Choroid plexus epithelial cell (primary cell): ENCODE measurements around the gene WNK1.
A peak's percentile ranks its signal among the peaks of the same experiment; 100 is the strongest.

Experiments
- DNase-seq: peaks from one replicate; pipeline ENCODE4 v3.0.0-alpha.2; 2010; ENCODE audit warnings: low read depth
- H3K4me3 ChIP-seq: 2 replicates; pipeline ENCODE4 v1.5.1; 2011; ENCODE audit warnings: low read depth, mild to moderate bottlenecking, control low read depth, low read length, moderate library complexity
- TF ChIP-seq, protein P1 (sequence below): conservative IDR thresholded peaks from 2 replicates; pipeline ENCODE4 v1.5.1; 2011; ENCODE audit warnings: low read depth, mild to moderate bottlenecking, control low read depth, inconsistent platforms, low read length, moderate library complexity

WNK1 gene

DNA sequence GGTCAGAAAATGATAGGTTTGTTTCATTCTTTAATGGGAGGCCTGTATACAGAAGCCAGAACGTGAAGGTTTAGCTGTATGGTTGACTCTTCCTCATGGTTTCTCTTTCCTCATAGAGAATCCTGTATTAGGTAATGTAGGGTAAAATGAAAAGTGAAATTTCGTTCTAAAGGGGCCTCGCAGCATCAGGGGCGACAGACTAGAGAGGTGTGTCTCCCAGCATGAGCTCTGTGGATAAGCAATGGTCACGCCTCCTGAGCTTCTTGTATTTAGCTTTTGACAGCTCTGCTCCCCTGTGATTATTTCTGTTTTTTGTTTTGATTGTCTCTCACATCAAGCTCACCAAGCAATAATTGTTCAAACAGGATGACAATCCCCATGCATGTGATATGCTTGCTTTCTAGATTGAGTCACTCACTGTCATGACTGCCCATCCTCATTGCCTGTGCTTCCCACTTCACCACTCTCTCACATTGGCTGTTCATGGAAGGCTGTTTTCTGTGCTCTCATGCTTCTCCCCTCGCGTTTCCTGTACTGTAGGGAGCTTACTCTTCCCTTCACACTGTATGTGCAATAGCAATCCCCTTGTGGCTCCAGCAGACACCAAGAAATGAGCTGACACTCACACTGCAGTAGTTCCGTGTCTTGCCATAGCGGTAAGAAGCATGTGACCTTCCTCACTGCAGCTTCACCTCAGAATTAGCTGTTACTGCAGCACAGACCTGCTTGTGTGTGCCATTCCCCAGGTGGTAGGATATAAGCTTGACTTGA lies 153.1 kb downstream of the WNK1 start:
- DNase-seq = peak; percentile 45
- TF ChIP-seq, protein P1, sequence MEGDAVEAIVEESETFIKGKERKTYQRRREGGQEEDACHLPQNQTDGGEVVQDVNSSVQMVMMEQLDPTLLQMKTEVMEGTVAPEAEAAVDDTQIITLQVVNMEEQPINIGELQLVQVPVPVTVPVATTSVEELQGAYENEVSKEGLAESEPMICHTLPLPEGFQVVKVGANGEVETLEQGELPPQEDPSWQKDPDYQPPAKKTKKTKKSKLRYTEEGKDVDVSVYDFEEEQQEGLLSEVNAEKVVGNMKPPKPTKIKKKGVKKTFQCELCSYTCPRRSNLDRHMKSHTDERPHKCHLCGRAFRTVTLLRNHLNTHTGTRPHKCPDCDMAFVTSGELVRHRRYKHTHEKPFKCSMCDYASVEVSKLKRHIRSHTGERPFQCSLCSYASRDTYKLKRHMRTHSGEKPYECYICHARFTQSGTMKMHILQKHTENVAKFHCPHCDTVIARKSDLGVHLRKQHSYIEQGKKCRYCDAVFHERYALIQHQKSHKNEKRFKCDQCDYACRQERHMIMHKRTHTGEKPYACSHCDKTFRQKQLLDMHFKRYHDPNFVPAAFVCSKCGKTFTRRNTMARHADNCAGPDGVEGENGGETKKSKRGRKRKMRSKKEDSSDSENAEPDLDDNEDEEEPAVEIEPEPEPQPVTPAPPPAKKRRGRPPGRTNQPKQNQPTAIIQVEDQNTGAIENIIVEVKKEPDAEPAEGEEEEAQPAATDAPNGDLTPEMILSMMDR = no peak
- H3K4me3 ChIP-seq = no peak overlapping the region

DNA sequence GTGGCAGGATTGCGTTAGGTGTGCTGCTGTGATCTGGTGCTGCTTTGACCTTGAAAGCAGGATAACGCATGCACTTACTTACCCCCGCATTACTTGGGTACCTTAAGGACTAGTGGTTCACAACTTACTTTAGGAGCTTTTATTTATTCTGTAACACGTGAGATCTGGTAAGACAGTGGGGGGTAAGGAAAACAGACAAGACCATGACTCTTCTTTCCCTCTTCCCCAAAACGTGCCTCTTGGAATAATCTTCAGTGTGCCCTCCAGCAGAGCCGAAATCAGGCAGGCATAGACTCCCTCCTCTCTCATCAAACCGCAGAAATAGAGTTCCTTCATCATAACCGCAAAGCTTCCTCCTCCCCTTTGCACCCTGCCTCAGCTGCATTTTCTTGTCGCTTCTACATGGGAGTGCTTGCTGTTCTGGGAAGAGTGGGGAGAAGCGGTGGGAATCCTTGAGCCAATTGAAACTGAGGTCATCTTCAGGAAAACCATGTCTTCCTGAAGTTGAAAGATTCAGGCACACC lies 153.7 kb downstream of the WNK1 start:
- no peak overlapping the region for H3K4me3 ChIP-seq
- TF ChIP-seq, protein P1 = no peak
- peak; percentile 37 for DNase-seq

- TF ChIP-seq, protein P1 = no peak
- DNase-seq = no peak
- H3K4me3 ChIP-seq = no peak overlapping the region
Measured at GRCh38 chr12:907413-908185, 155.2 kb downstream of the WNK1 start.

DNA sequence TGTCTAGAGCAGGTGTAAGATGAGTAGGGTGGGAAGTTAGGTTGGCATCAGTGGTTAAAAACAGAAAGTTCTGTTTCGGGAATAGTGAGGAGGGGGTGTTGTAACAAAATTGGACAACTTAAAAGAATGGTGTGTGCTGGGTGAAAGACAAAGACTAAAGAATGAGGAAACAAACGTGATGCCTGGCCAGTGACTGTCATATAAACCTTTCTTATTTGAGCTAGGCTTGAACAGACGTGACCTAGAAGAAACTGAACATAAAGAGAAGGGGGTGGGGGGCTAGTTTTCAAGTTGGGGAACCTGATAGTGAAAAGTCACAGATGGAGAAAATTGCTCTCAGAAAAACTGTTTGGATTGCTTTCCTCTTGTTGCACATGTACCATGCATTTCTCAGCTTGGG lies 157.5 kb downstream of the WNK1 start:
- DNase-seq = no peak
- no peak overlapping the region for H3K4me3 ChIP-seq
- TF ChIP-seq, protein P1 = no peak

GRCh38 chr12:910416-910815 lies 158.0 kb downstream of the WNK1 start:
- TF ChIP-seq, protein P1 = no peak
- no peak for DNase-seq
- no peak overlapping the region for H3K4me3 ChIP-seq

DNA sequence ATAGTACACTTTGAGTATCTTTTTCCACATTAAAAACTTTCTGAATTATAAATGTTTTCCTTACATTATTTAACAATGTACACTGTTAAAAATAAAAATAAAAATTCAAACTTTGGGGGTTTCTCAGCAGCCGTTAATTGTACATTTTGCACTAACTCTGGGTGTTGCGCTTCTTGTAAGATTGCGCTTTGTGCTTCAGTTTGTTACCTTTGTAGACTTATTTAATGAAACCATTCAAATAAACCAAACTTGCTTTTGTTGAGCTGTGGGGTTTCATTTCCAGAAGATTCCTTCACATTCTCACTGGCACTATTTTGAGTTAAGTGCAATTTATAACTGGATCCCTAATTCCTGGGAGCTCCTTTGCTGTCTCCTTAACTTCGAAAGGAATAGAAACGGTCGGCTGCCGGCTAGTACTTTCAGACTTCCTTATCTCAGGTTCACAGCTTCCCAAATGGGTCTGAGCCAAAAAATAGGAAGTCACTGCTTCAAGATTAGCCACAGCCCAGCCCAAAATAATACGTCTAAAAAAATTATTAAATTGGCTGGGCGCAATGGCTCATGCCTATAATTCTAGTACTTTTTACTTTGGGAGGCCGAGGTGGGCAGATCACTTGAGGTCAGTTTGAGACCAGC lies 158.9 kb downstream of the WNK1 start:
- H3K4me3 ChIP-seq = no peak overlapping the region
- TF ChIP-seq, protein P1 = no peak
- DNase-seq = no peak
